ENCODE results near the gene C15orf62.

The C15orf62 gene

DNA sequence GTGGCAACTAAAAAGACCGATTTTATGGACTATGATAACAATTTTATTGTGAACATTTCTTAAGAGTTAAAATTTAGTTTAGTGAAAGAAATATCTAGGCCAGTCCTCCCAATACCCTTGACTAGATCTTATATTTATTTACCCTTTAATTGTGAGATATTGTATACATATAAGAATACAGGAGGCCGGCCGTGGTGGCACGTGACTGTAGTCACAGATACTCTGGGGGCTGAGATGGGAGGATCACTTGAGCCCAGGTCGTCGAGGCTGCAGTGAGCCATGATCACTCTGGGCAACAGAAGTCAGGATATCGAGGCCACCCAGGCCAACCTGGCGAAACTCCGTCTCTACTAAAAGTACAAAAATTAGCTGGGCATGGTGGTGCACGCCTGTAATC is 14.0 kb upstream of the C15orf62 start:
- DNase-seq (ENCODE audit: low read depth in 2 of 3, low spot score in 1 of 3), result no peak

GRCh38 chr15:40756938-40757337 is 12.8 kb upstream of the C15orf62 start:
- DNase-seq (ENCODE audit: low read depth in 2 of 3, low spot score in 1 of 3), result no peak

DNA sequence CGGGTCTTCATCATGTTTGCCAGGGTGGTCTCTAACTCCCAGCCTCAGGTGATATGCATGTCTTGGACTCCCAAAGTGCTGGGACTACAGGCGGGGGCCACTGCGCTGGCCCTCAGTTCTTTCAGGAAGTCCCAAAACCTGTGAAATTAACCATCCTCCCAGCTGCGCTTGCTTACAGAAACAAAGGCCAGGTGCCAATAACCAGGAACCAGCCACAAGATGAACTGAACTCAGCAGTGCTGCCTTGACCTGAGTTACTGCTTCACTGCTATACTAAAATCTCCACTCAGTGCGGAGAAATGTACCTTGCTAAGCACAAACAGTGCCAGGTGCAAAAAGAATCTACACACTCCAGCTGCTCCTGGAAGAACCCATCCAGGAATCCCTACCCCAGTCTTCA is 9.8 kb upstream of the C15orf62 start:
- no peak for DNase-seq (ENCODE audit: low read depth in 2 of 3, low spot score in 1 of 3)

GRCh38 chr15:40762919-40763800 is 6.6 kb upstream of the C15orf62 start:
- peak in 1 of 3 donors; percentile 22 for DNase-seq (ENCODE audit: low read depth in 2 of 3, low spot score in 1 of 3)

DNA sequence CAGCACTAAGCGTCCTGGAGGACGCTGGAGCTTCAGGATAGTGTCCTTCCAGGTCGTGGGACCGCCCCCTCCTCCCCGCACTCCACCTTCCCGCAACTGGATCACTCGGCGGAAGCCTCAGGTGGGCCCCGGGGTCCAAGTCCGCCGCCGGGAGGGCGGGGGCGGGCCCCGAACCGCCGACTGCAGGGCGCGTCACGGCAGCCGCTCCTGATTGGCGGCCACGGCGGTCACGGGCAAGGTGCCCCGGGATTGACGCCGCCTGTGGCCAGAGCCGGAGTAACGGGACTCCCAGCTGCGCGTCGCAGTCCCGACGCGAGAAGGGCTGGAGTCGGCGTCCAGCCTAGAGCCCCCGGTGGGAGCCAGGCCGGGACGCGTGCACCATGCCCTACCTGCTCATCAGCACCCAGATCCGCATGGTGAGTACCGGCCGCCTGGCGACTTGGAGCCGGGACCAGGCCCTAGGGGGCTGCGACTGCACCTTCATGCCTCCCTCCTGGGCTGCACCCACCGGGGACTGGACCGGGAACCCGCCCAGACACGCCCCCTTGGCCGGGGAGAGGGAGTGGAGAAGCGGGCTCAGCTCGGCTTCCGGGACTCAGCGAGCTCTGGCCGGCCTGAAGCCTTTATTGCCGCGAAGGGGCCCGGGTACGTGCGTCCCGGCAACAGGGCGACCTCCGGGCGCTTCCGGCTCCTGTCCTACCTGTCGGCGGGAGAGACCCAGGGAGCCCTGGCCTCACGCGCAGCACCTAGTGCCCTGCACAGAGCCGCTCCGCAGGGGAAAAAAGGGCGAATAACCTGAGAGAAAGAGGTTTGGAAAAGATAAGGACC is 5.8 kb upstream of the C15orf62 start, which contains the start of gene GCHFR:
Gene GCHFR, plus strand, starts transcription at position 268 of the 828 bp plus-strand sequence. Its CDS starts 113 bp downstream, at position 381.
- DNase-seq (ENCODE audit: low read depth in 2 of 3, low spot score in 1 of 3), result peak in 2 of 3 donors; percentile 43 to 69

- DNase-seq (ENCODE audit: low read depth in 2 of 3, low spot score in 1 of 3), result no peak
These were observed 5.1 kb upstream of the C15orf62 start for GRCh38 chr15:40764629-40765103.

GRCh38 chr15:40766194-40766815 is 3.5 kb upstream of the C15orf62 start:
- DNase-seq (ENCODE audit: low read depth in 2 of 3, low spot score in 1 of 3), result no peak

- no peak for DNase-seq (ENCODE audit: low read depth in 2 of 3, low spot score in 1 of 3)
These were observed 2.6 kb upstream of the C15orf62 start for GRCh38 chr15:40766906-40767837.

DNA sequence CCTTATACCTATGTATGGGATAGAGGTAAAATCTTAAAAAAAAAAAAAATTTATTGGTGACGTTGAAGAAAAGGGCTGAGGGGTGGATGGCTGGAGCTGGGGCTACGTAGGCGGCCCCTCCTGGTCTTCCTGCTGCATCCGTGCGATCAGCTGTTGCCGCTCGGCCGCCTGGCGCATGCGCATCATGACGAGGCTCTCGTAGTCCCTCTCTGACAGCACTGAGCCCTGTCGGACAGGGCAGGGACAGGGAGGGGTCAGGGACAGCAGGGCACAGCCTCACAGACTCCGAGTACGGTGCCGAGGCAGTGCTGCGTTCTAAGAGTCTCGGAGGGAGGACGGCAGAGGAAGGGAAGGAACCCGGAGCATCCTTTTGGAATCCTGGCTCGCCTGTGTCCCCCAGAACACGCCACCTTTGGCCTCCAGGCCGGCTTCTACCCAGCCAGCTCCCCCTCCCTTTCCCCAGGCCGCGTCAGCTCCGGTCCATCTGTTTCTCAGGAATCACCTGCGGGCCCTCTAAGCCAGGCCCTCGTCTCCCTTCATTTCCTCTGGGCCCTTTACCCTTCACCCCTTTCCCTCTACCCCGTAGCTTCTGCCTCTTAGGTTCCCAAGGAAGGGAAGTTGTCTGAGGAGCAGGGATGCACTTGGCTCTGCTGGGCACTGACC is 1.8 kb upstream of the C15orf62 start:
- no peak for DNase-seq (ENCODE audit: low read depth in 2 of 3, low spot score in 1 of 3)

DNA sequence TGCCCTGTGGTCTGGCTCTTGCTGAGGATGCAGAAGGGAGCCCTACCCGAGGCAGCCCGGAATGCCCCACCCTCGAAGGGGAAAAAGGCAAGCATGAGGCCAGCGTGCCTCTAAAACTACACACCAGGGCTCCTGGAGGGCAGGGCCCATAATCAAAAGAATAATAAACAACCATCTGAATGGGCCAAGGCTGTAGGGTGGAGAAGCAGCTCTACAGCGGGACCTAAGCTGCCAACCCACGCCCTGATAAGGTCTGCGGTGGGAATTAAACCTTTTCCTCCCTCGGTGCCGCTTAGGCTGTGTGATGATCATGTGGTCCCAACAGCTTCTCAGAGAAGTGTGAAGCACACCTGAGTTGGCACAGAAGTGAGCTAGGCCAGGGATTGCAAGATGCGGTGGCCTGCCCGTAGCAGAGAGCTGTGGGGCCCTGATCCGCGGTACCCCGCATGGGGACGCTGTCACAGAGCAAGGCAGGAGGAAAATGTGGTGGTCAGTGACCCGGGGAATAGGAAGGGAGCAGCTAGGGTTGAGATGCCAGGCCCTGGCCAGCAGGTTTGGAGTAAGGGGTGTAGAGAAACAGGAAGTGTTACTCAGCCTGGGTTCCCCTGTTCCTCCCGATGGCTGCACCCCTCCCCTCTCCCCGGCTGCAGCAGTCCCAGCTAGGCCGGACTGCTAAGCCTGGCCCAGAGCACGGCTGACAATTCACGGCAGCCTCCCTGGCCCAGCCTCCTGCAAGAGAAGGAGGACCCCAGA is 1.1 kb upstream of the C15orf62 start:
- no peak for DNase-seq (ENCODE audit: low read depth in 2 of 3, low spot score in 1 of 3)

DNA sequence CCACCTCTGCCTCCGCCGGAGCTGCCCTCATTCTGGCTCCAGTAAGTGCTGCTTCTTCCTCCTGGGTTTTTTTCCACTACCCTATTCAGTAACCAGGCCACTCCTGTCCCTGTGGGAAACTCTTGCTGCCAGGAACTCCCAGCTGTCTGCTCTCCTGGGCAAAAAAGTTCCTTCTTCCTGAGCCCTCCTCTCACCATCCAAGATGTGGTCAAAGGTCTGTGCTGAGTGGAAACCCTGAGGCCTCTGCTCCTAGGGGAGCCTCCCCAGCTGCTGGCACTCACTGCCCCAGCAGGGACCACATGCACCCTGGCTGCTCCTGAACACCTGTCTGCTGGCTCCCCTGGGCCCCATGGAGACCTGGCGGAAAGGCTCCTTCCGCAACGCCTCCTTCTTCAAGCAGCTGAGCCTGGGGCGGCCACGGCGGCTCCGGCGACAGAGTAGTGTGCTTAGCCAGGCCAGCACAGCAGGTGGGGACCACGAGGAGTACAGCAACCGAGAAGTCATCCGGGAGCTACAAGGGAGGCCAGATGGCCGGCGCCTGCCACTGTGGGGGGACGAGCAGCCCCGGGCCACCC is 454 bp downstream of the C15orf62 start:
- no peak for DNase-seq (ENCODE audit: low read depth in 2 of 3, low spot score in 1 of 3)

- no peak for DNase-seq (ENCODE audit: low read depth in 2 of 3, low spot score in 1 of 3)
These were observed 1.5 kb downstream of the C15orf62 start for GRCh38 chr15:40771242-40771641.

- DNase-seq (ENCODE audit: low read depth in 2 of 3, low spot score in 1 of 3), result no peak
These were observed 2.2 kb downstream of the C15orf62 start for GRCh38 chr15:40772014-40772413.

DNA sequence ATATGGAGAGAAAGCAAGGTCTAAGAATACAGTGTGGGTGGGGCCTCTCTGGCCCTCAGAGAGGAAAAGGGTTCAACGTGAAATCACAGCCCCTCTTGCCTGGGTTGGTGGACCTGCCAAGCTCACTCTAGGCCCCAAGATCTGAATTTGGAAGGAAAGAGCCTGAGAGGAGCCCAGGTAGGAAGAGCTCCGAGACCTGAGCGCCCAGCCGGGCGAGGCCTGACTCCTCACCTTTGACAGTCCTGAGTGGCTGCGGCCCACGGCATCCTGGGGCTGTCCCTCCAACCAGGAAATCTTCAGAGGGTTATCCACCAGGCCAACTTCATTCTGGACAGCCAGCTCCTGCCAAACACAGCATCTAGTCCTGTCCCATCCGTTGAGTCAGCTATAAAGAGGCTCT is 3.7 kb downstream of the C15orf62 start:
- DNase-seq (ENCODE audit: low read depth in 2 of 3, low spot score in 1 of 3), result no peak

DNA sequence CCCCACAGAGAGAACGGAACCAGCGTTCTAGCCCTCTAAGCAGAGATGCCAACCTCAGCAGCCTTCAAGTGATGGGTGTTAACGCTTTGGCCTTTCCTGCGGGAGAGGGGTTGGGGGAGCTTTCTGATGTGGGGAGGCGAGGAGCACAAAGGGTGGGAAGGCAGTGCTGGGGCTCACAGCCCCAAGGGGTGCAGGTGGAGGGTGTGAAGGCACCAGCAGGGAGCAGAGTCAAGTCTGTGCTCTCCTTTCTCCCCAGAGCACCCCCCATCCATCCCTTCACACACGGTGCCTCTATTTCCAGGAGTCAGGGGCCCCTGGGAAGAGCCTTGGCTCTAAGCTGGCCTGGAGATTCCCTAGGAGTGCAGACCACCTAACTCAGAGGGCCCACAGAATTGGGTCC is 4.1 kb downstream of the C15orf62 start:
- no peak for DNase-seq (ENCODE audit: low read depth in 2 of 3, low spot score in 1 of 3)

GRCh38 chr15:40775007-40775406 is 5.2 kb downstream of the C15orf62 start:
- DNase-seq (ENCODE audit: low read depth in 2 of 3, low spot score in 1 of 3), result no peak

GRCh38 chr15:40775740-40776536 is 6.2 kb downstream of the C15orf62 start:
- DNase-seq (ENCODE audit: low read depth in 2 of 3, low spot score in 1 of 3), result no peak
